GM23338 (cell line): ENCODE measurements around the gene NME4.

Source experiments
- CREB1 ChIP-seq: fragments of 250-450 bp; sonication (Bioruptor Pico); IDR thresholded peaks from 2 replicates; pipeline ENCODE4 v1.5.0; 2020; ENCODE audit warnings: low read depth, mild to moderate bottlenecking, moderate library complexity
- CTCF ChIP-seq, 2 experiments: fragments of 200-600 bp in 1 of 2; sonication (generic) in 1 of 2; conservative IDR thresholded peaks; 2 replicates each; pipeline versions ENCODE4 v1.5.1 to v1.6.1; 2016 to 2017; ENCODE audit warnings: antibody characterized with exemption in 2 of 2, low read depth in 2 of 2, mild to moderate bottlenecking in 2 of 2, moderate library complexity in 1 of 2
- POLR2AphosphoS5 ChIP-seq: IDR thresholded peaks from 2 replicates; pipeline ENCODE4 v1.6.1; 2016; ENCODE audit warnings: antibody characterized with exemption, low read depth
- REST ChIP-seq: IDR thresholded peaks from one replicate; pipeline ENCODE4 v1.6.1; 2018; ENCODE audit warnings: antibody characterized with exemption; ENCODE audit not compliant: unreplicated experiment
- ZNF331 ChIP-seq: fragments of 250-450 bp; sonication (Bioruptor Pico); IDR thresholded peaks from 2 replicates; pipeline ENCODE4 v1.5.0; 2020; ENCODE audit warnings: low read depth, mild to moderate bottlenecking, moderate library complexity

- TF ChIP-seq CTCF (conservative IDR thresholded peaks at IDR 0.05; ENCODE audit: low read depth in 2 of 2) (no peak), CREB1 (CRISPR knock-in tag) (no peak), REST (no peak), ZNF331 (CRISPR knock-in tag) (no peak), POLR2AphosphoS5 (no peak)
These were observed 46.8 kb upstream of the NME4 start for GRCh38 chr16:350203-350602.
